HG02588 (cell line): ENCODE measurements around the gene FAM221B.

Experiments used
- ATAC-seq: cut with Tn5 transposase; IDR thresholded peaks from one replicate; pipeline ENCODE4 v1.9.1; 2021; ENCODE audit warnings: mild to moderate bottlenecking, moderate library complexity; ENCODE audit not compliant: unreplicated experiment

FAM221B gene

GRCh38 chr9:35792024-35792813, 36.3 kb downstream of the FAM221B start:
- ATAC-seq: no peak

- ATAC-seq: no peak
Observed at GRCh38 chr9:35791297-35791921, 37.1 kb downstream of the FAM221B start, which contains the start of gene NPR2. TSS of gene NPR2 (plus strand) at chr9:35791591. CDS start at chr9:35792409, 818 bp downstream.

GRCh38 chr9:35790385-35791296, 37.9 kb downstream of the FAM221B start:
- no peak for ATAC-seq

GRCh38 chr9:35790025-35790384, 38.5 kb downstream of the FAM221B start:
- no peak for ATAC-seq

- no peak for ATAC-seq
Observed at GRCh38 chr9:35789541-35789940, 39.0 kb downstream of the FAM221B start.

GRCh38 chr9:35783418-35783817, 45.1 kb downstream of the FAM221B start:
- no peak for ATAC-seq

- ATAC-seq: no peak
Observed at GRCh38 chr9:35781066-35781465, 47.5 kb downstream of the FAM221B start.

- ATAC-seq: no peak
Observed at GRCh38 chr9:35778496-35778895, 50.0 kb downstream of the FAM221B start.

- ATAC-seq: no peak
Observed at GRCh38 chr9:35776018-35776417, 52.5 kb downstream of the FAM221B start.

- no peak for ATAC-seq
Observed at GRCh38 chr9:35774907-35775635, 53.5 kb downstream of the FAM221B start.

- no peak for ATAC-seq
Observed at GRCh38 chr9:35771943-35772342, 56.6 kb downstream of the FAM221B start.

GRCh38 chr9:35771534-35771933, 57.0 kb downstream of the FAM221B start:
- ATAC-seq: no peak

GRCh38 chr9:35771075-35771433, 57.5 kb downstream of the FAM221B start:
- ATAC-seq: no peak

- ATAC-seq: no peak
Observed at GRCh38 chr9:35769763-35770162, 58.8 kb downstream of the FAM221B start.

GRCh38 chr9:35767458-35767857, 61.1 kb downstream of the FAM221B start:
- no peak for ATAC-seq

GRCh38 chr9:35766997-35767396, 61.5 kb downstream of the FAM221B start:
- no peak for ATAC-seq
